ENCODE results near the gene DMRTB1. TPM values are rescaled to one million over a fixed set of nuclear protein-coding genes. Genes with fewer than 3 reads are reported as not detected.

DMRTB1 gene
- total and polyA plus RNA-seq, 9 of the 15 experiments (the other 6 are each of a cell fraction or from before 2014, with no cell fraction given), result 0.06 to 0.35 (median 0.13) TPM; not detected in 3

DNA sequence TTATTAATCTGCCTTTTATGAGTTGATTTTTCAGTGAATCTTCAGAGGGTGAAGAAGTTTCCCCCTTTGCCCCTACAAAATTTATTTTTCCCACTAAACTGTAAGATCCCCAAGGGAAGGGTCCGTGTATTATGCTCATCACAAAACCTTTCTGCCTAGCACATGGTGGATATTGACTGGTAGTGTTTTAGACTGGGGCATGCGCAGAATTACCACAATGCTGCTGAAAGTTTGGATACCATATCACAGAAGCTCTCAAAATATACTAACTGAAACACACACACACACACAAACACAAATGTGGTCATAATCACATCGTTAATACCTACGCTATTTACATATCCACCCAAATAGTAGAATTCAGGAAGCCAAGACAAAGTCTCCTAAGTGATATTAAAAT, 28.0 kb upstream of the DMRTB1 start:
- in situ Hi-C loops (cut with MboI), result no loop called here
- H4K20me1 ChIP-seq (replicated peaks; ENCODE audit: control insufficient read depth, insufficient read depth, low read length), result no peaks in the 10 kb centered on the region

DNA sequence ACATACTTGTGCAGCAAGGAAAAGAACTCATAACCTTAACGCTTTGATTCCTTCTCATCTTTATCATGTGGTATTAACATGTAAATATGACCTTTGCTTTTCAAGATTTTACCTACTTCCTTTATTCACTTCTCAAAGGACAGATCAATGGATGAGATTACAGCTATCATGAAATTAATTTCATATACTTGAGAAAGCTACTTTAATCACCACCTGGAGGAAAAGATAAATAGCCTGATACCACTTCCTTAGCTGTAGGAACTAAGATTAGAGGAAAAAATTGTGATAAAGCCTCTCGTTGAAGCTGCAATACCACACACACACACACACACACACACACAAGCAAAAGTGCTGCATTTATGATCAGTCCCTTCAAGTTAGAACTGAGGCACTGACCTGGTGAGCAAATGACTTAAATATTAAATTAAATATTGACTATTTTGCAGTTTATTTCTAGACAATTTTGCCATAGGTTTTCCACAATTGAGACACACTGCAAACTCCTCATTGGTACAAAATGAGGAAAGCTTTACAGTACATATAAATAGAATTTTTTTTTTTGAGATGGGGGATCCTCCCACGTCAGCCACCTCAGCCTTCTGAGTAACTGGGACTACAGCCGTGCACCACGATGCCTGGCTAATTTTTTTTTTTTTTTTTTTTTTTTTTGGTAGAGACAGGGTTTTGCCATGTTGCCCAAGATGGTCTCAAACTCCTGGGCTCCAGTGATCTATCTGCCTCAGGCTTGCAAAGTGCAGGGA, 27.2 kb upstream of the DMRTB1 start:
- Histone ChIP-seq H3K4me3 (no peak overlapping the region), H3K9me1 (ENCODE audit: control insufficient read depth, insufficient read depth, low read length) (no peaks in the 10 kb centered on the region), H3K79me2 (ENCODE audit: control insufficient read depth, insufficient read depth, low read length) (no peaks in the 10 kb centered on the region), H4K20me1 (replicated peaks; ENCODE audit: control insufficient read depth, insufficient read depth, low read length) (no peaks in the 10 kb centered on the region), H3K9me3 (replicated peaks; ENCODE audit: control insufficient read depth, insufficient read depth, low read depth, low read length) (no peaks in the 10 kb centered on the region), H3K27me3 (ENCODE audit: control insufficient read depth in 2 of 2, insufficient read depth in 2 of 2, low read length in 2 of 2) (peaks cover 13 to 18% of the 10 kb centered on the region in 2 experiments; a peak in 3 of 5 replicates), H3K4me2 (ENCODE audit: insufficient read depth, low read length) (no peak overlapping the region), H3K9ac (ENCODE audit: insufficient read depth in 1 of 2, low read depth in 2 of 2, low read length in 2 of 2) (no peak overlapping the region), H3K36me3 (ENCODE audit: control insufficient read depth, insufficient read depth, low read length) (no peaks in the 10 kb centered on the region), H3K4me1 (replicated peaks in 1 of 2; ENCODE audit: control insufficient read depth in 2 of 2, insufficient read depth in 2 of 2, low read length in 2 of 2) (no peaks in the 10 kb centered on the region), H3K27ac (ENCODE audit: extremely low read depth, low read depth, low read length) (no peak overlapping the region), H2AFZ (ENCODE audit: low read depth, low read length) (no peak overlapping the region)
- in situ Hi-C loops (cut with MboI) (no loop called here), intact Hi-C loops (cut with micrococcal nuclease) (no loop called here)
- BruUV-seq (replicated peaks), result no TSS peak
- ChIA-PET POLR2A (interaction anchor here (0.6 kb wide), 1 partner anchor 25 kb away, joined by 3 read pairs; no protein-coding TSS in a partner anchor), CTCF (ENCODE audit: low intra/inter-chr PET ratio) (no interaction called here)
- DNase-seq (ENCODE audit: extremely low read depth in 1 of 4, low spot score in 3 of 4) (no peak), FAIRE-seq (no peak), ATAC-seq (no peak)
- WGBS (ENCODE audit: insufficient coverage, low coverage, missing lambda C conversion rate), result 0% methylated on average over 5 of the region's 5 CpGs
- TF ChIP-seq, protein P1, sequence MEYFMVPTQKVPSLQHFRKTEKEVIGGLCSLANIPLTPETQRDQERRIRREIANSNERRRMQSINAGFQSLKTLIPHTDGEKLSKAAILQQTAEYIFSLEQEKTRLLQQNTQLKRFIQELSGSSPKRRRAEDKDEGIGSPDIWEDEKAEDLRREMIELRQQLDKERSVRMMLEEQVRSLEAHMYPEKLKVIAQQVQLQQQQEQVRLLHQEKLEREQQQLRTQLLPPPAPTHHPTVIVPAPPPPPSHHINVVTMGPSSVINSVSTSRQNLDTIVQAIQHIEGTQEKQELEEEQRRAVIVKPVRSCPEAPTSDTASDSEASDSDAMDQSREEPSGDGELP (CRISPR knock-in tag; IDR thresholded peaks at IDR 0.05; ENCODE audit: borderline replicate concordance), result no peak
- TF ChIP-seq GTF2E2 (tag; IDR thresholded peaks at IDR 0.05) (no peak), BACH1 (tag; IDR thresholded peaks at IDR 0.05) (no peak), ZNF780A (CRISPR knock-in tag; IDR thresholded peaks at IDR 0.05) (no peak), ZNF695 (CRISPR knock-in tag; IDR thresholded peaks at IDR 0.05) (no peak), HMG20A (CRISPR knock-in tag; conservative IDR thresholded peaks at IDR 0.05) (no peak), JUN (IDR thresholded peaks at IDR 0.05; ENCODE audit: borderline replicate concordance, low read depth, low read length) (no peak), JUN (CRISPR knock-in tag; IDR thresholded peaks at IDR 0.05; ENCODE audit: borderline replicate concordance) (no peak)
- TF ChIP-seq, protein P2, sequence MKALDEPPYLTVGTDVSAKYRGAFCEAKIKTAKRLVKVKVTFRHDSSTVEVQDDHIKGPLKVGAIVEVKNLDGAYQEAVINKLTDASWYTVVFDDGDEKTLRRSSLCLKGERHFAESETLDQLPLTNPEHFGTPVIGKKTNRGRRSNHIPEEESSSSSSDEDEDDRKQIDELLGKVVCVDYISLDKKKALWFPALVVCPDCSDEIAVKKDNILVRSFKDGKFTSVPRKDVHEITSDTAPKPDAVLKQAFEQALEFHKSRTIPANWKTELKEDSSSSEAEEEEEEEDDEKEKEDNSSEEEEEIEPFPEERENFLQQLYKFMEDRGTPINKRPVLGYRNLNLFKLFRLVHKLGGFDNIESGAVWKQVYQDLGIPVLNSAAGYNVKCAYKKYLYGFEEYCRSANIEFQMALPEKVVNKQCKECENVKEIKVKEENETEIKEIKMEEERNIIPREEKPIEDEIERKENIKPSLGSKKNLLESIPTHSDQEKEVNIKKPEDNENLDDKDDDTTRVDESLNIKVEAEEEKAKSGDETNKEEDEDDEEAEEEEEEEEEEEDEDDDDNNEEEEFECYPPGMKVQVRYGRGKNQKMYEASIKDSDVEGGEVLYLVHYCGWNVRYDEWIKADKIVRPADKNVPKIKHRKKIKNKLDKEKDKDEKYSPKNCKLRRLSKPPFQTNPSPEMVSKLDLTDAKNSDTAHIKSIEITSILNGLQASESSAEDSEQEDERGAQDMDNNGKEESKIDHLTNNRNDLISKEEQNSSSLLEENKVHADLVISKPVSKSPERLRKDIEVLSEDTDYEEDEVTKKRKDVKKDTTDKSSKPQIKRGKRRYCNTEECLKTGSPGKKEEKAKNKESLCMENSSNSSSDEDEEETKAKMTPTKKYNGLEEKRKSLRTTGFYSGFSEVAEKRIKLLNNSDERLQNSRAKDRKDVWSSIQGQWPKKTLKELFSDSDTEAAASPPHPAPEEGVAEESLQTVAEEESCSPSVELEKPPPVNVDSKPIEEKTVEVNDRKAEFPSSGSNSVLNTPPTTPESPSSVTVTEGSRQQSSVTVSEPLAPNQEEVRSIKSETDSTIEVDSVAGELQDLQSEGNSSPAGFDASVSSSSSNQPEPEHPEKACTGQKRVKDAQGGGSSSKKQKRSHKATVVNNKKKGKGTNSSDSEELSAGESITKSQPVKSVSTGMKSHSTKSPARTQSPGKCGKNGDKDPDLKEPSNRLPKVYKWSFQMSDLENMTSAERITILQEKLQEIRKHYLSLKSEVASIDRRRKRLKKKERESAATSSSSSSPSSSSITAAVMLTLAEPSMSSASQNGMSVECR (CRISPR knock-in tag; IDR thresholded peaks at IDR 0.05), result no peak

More for the DNA sequence above, 28.0 kb upstream of the DMRTB1 start:
- ChIA-PET CTCF (ENCODE audit: low intra/inter-chr PET ratio) (no interaction called here), POLR2A (no interaction called here)
- Histone ChIP-seq H2AFZ (ENCODE audit: low read depth, low read length) (no peak overlapping the region), H3K27ac (ENCODE audit: extremely low read depth, low read depth, low read length) (no peak overlapping the region), H3K36me3 (ENCODE audit: control insufficient read depth, insufficient read depth, low read length) (no peaks in the 10 kb centered on the region), H3K4me1 (replicated peaks in 1 of 2; ENCODE audit: control insufficient read depth in 2 of 2, insufficient read depth in 2 of 2, low read length in 2 of 2) (no peaks in the 10 kb centered on the region), H3K9me1 (ENCODE audit: control insufficient read depth, insufficient read depth, low read length) (no peaks in the 10 kb centered on the region), H3K9me3 (replicated peaks; ENCODE audit: control insufficient read depth, insufficient read depth, low read depth, low read length) (no peaks in the 10 kb centered on the region), H3K27me3 (ENCODE audit: control insufficient read depth in 2 of 2, insufficient read depth in 2 of 2, low read length in 2 of 2) (peaks cover 9 to 18% of the 10 kb centered on the region in 2 experiments; a peak in 4 of 5 replicates), H3K79me2 (ENCODE audit: control insufficient read depth, insufficient read depth, low read length) (no peaks in the 10 kb centered on the region), H3K4me3 (no peak overlapping the region), H3K9ac (ENCODE audit: insufficient read depth in 1 of 2, low read depth in 2 of 2, low read length in 2 of 2) (no peak overlapping the region), H3K4me2 (ENCODE audit: insufficient read depth, low read length) (no peak overlapping the region)
- no TSS peak for BruUV-seq (replicated peaks)
- FAIRE-seq, result no peak
- TF ChIP-seq NR2F6 (CRISPR knock-in tag; IDR thresholded peaks at IDR 0.05), result no peak
- TF ChIP-seq NRF1 (conservative IDR thresholded peaks at IDR 0.05 in 1 of 2, IDR thresholded peaks at IDR 0.05 in 1 of 2), result peak; percentile 54 to 60; a peak in 3 of 4 replicates
- TF ChIP-seq TCF7 (IDR thresholded peaks at IDR 0.05; ENCODE audit: borderline replicate concordance), result no peak
- ATAC-seq, result no peak
- 0% methylated on average over 4 of the region's 4 CpGs for WGBS (ENCODE audit: insufficient coverage, low coverage, missing lambda C conversion rate)
- no peak for DNase-seq (ENCODE audit: extremely low read depth in 1 of 4, low spot score in 3 of 4)
- intact Hi-C loops (cut with micrococcal nuclease), result no loop called here

All from K562 (cell line).